SK-N-SH treated with all-trans-retinoic acid at 6 μM for 48 hours (cell line): ENCODE results near the gene MTO1.

Experiments
- ESRRG ChIP-seq: fragments of 250-450 bp; sonication (Bioruptor Pico); IDR thresholded peaks from 2 replicates; pipeline ENCODE4 v1.6.1; 2021; ENCODE audit warnings: mild to moderate bottlenecking
- PATZ1 ChIP-seq: fragments of 250-450 bp; sonication (Bioruptor Pico); IDR thresholded peaks from 2 replicates; pipeline ENCODE4 v1.8.0; 2020; ENCODE audit warnings: mild to moderate bottlenecking, moderate library complexity, borderline replicate concordance
- PPARA ChIP-seq: fragments of 250-450 bp; sonication (Bioruptor Pico); IDR thresholded peaks from 2 replicates; pipeline ENCODE4 v1.5.0; 2020; ENCODE audit warnings: mild to moderate bottlenecking, borderline replicate concordance
- ZNF70 ChIP-seq: fragments of 450-650 bp; formaldehyde crosslinking; IDR thresholded peaks from 2 replicates; pipeline ENCODE4 v1.5.0; 2020; ENCODE audit warnings: mild to moderate bottlenecking, moderate library complexity
- ZNF8 ChIP-seq: fragments of 450-650 bp; formaldehyde crosslinking; IDR thresholded peaks from 2 replicates; pipeline ENCODE4 v1.5.0; 2020; ENCODE audit warnings: mild to moderate bottlenecking, moderate library complexity

GRCh38 chr6:73542891-73543290 lies 81.4 kb downstream of the MTO1 start:
- TF ChIP-seq ZNF8: no peak
- TF ChIP-seq PATZ1: no peak
- TF ChIP-seq PPARA (CRISPR knock-in tag): no peak
- TF ChIP-seq ESRRG: no peak
- TF ChIP-seq ZNF70 (CRISPR knock-in tag): no peak
